Central memory CD4-positive, alpha-beta T cell (primary cell): ENCODE results near the gene TANGO2.

Source experiments
- DNase-seq: peaks from one replicate; pipeline ENCODE4 v3.0.0; 2022

Gene TANGO2

GRCh38 chr22:19983741-19984140 is 37.2 kb upstream of the TANGO2 start:
- DNase-seq, result no peak

DNA sequence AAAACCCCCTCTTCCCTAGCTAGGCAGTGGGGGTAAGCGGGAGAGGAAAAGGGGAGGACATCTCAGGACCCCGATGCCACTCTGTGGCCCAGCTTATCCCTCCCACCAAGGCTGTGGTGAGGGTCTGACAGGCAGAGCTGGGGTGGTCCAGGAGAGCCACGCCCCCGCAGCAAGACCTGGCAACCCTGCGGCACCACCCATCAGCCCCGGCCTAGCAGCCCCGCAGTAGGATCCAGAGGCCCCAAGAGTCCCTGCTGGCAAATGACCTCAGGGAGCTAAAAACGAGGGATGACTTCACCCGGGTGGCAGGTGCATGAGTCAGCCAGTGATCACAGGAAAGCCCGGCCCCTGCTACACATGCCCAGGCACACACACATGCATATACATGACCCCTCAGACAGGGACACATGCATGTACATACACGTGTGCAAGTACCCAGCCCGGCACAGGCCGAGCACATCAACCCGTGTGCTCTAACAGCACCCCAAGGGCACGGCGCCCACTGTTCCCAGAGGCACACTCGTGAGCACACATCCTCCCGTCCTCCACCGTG is 36.6 kb upstream of the TANGO2 start:
- DNase-seq, result no peak

- DNase-seq, result no peak
Observed at GRCh38 chr22:19984851-19985811, 35.8 kb upstream of the TANGO2 start.

DNA sequence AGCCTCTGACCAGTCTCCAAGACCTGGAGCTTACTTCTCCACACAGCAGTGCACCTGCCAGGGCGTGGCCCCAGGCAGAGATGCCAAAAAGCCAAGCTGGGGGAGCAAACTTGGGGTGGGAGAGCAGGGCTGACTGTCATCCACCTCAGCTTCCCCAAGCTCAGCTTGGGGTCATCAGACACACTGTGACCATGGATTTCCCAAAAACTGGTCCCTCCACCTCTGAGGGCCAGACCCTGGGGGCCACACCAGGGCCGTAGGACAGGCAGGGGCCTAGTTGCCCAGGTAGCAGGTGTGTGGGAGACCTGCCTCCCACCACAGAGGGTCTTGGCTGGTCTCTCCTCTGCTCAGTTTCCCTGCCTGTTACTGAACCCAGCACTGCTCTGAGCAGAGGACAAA is 34.9 kb upstream of the TANGO2 start:
- DNase-seq, result no peak

DNA sequence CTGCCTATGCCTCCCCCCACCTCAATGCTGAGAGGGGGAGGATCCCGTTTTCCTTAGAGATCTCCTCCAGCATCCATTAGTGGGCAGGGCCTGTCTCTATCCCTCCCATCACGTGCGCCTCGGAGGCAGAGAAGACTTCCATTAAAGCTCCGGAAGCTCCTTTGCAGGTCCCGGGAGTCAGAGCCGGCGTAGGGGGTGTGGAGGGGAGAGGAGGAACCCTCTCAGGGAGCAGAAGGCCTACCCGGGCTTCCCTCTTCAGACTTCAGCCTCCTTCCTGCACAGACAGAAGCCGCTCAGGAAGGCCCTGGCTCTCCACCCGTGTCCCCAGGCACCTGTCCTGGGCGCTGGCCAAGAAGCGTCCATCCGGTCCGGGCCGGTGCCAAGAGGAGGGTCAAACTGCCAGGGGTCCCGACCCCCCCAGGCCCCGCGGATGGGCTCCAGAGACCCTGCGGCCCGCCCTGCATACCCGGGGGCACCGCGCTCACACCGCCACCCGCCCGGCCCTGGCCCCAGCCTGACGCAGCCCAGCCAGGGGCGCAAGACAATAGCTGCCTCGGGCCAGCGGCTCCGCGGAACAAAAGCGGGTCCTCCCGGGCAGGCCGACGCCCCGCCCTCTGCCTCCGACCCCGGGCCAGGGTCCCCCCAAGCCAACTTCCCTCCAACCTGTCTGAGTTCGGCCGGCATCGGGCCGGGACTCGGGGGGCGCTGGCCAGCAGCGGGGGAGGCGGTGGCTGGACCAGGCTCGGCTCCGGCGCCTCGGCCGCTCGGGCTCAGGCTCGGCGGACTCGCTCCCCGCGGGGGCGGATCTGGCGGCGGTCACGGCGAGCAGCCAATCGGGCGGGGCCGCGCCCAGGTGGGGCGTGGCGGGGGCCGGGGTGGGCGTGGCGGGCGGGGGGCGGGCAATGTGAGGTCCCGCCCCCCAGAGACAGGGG is 34.2 kb upstream of the TANGO2 start:
- peak; percentile 51 for DNase-seq

- no peak for DNase-seq
Observed at GRCh38 chr22:19987394-19988306, 33.3 kb upstream of the TANGO2 start.

- DNase-seq, result no peak
Observed at GRCh38 chr22:19988331-19988808, 32.5 kb upstream of the TANGO2 start.

DNA sequence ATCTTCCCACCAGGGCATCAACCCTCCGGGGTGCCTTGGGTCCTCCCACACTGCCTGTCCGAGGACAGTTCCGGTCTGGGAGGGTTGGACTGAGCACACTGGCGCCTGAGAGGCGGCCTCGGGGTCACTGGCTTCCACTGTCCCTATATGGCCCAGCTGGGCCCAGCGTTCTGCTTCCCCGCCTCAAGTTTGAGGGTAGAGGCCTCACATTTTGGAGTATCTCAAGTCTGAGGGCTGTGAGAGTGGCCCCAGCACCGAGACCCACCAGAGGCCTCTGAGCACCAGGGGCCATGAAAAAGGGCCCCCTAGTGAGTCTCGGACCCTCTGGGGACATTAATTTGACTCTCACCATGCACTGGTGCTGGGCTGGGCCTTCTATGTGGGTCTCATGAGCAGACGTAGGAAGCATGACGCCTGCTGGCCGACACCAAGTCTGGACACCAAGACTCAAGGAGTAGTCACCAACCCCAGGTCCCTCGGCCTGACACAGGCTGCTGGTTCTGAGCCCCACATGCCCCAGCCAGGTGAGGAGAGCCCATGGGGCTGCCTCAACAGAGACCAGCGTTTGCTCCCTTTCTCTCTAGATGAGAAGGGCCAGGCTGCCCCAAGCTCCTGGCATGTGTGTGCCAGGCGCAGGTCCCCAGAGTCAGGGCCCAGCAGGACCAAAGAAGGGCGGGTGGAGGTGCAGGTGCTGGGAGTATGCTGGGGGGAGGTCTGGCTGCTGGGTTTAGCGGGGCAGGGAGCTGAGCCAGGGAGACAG is 31.8 kb upstream of the TANGO2 start:
- DNase-seq, result no peak

DNA sequence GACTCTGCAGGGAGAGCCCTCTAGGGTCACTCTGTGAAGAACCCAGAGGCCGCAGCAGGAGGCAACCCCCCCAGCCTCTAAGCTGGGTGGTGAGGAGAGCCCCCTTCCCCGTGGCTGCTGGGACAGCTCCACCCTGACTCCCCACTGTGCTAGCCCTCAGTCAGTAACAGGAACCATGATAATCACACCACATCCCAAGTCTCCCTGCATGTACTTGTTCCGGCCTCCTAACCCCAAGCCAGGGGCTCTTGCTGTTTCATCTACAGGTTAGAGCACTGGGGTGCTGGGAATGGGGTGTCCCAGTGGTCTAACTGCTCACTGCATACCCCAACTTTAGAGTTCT is 31.2 kb upstream of the TANGO2 start:
- DNase-seq, result no peak

DNA sequence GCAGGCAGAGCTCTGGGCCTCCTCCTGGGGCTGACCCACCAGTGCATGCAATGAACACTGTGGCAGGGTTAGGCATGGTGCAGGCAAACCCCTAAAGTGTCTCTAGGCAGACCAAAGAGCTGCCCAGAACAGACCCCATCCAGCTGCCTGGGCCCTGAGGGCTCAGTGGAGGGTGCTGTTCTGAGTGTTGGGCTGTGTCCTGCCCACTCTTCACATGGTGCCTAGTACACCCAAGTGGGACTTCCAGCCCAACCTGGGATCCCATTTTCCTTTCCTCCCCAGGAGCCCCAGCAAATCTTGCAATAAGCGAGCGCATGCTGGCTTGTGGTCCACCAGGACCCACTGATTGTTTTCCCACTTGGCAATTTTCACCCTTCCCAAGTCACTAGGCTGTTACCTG is 30.7 kb upstream of the TANGO2 start:
- DNase-seq, result no peak

- DNase-seq, result no peak
Observed at GRCh38 chr22:19990609-19991394, 30.1 kb upstream of the TANGO2 start.

- DNase-seq, result no peak
Observed at GRCh38 chr22:19991395-19991644, 29.6 kb upstream of the TANGO2 start.

DNA sequence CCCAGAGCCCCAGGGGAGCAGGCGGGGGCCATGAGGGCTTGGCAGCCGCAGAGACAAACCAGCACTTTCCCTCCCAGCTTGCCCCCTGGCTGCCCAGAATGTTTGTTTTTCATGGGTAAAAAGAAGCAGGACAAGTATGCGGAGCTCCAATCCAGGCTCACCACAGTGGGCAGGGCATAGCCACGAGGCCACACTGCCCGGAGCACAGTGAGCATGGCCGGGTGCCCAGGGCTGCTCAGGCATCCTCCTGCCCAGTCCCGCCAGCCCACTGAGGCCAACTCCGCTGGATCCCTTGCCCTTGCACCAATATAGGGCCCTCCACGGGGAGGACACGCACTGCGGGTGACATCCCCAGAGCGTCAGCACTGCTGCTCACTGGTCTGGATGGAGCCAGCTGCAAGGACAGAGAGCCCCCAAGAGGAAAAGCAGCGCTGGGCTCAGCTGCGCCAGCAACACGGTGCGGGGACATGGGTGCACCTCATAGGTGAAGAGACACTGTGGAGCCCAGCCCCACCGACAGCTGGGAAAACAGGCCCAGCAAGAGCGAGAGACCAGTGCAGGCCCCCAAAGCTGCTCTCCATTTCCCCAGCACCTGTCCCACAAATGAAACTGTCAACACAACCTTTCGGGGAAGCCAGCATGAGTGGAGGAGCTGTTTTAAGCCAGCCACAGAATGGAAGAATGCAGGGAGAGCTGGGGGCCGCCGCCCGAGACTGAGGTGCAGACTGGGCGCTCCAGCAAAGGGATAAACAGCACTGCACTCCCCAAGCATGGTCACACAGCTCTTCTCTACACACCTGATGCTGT is 29.1 kb upstream of the TANGO2 start:
- no peak for DNase-seq

- no peak for DNase-seq
Observed at GRCh38 chr22:19992481-19992911, 28.4 kb upstream of the TANGO2 start.

GRCh38 chr22:19992921-19993355 is 28.0 kb upstream of the TANGO2 start:
- no peak for DNase-seq

DNA sequence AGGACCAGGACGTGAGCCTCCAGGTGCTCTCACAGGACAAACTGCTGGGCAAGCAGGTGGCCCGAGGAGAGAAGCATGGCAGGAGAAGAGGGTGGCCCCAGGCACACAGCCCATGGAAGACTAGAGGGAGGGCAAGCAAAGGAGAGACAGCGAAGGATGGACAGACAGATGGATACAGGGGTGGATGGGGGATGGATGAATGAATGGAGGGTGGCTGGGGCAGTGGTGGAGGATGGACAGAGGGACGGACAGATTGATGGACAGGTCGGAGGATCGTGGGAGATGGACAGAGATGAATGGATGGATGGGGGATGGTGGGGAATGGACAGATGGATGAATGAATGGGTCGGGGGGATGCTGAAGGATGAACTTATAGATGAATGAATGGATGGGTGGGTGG is 27.0 kb upstream of the TANGO2 start:
- DNase-seq, result no peak

GRCh38 chr22:19994851-19995610 is 25.9 kb upstream of the TANGO2 start:
- DNase-seq, result no peak

DNA sequence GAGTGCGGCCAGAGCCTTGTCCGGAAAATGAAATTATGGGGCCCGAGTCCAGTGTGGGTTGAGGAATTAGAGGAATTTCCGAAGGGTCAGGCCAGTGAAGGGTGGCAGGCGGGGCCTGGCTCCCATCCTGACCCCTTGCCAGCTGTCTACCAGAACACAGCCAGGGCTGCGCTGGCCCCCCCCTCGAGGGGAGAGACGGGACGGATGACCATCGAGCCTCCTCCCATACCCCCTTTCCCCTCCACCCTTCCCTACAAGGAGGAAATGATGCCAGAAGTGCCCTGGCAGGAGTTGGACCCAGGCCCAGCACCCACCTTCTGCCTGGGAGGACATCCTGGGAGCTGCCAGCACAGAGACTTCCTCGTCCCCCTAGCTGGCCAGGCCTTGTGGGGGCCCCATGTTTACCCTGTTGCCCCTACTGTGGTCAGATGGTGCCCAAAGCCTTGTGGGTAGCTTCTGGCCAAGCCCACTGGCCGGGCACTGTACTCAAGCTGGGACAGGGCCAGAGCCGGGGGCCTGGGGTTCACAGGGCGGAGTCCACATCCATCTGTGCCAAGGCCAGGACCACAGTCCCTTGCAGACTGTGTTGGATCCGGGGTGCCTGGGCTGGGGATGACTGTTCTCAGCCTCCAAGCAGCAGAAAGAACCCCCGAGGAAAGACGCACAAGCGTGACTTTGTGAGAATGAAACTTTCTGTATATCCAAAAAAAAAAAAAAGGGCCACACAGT is 25.1 kb upstream of the TANGO2 start:
- no peak for DNase-seq
